Hepatocyte (in vitro differentiated cells): Measurements from ENCODE around the gene OR9A2.

Experiments used
- EZH2 ChIP-seq: fragments of 200-600 bp; sonication (generic); IDR thresholded peaks from 2 replicates; pipeline ENCODE4 v1.6.1; 2016; ENCODE audit warnings: antibody characterized with exemption, mild to moderate bottlenecking, borderline replicate concordance
- EZH2phosphoT487 ChIP-seq: fragments of 200-600 bp; sonication (generic); IDR thresholded peaks from one replicate; pipeline ENCODE4 v1.6.1; 2018; ENCODE audit warnings: antibody characterized with exemption, mild to moderate bottlenecking, low read depth, moderate library complexity; ENCODE audit not compliant: unreplicated experiment, severe bottlenecking
- TF ChIP-seq, protein P1 (sequence below): fragments of 200-600 bp; sonication (generic); IDR thresholded peaks from 2 replicates; pipeline ENCODE4 v1.5.1; 2016; ENCODE audit warnings: antibody characterized with exemption, mild to moderate bottlenecking; ENCODE audit not compliant: poor library complexity

DNA sequence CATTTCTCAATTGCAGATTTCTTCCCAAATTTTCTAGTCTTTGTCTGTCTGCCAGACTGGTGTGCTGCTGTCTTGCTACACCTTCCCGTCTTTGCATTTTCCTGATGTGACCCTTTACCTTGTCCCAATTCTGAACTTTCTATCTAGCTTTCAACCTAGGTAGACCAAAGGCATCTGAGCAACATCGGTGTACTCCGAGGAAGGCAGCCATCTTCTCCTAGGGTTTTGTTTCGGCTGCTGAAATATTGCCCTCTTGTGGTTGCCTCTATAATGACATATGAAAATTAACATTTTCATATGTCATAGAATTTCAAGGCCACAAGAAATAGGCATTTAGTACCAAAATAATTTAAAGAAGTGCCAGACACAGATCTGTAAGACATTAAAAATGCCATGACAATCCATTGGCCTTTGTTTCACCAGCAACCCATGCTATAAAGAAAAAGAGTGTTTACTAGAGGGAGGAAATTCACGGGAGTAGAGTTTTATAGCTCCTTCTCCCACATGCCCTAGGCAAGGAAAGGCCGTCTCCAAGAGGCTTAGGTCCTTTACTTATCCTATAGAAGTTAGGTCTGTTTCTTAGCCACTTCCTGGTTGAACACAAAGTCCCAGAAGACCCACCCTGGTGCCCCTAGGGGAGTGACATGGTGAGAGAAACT lies 23.4 kb downstream of the OR9A2 start:
- TF ChIP-seq EZH2phosphoT487 (no peak), EZH2 (no peak)
- TF ChIP-seq, protein P1, sequence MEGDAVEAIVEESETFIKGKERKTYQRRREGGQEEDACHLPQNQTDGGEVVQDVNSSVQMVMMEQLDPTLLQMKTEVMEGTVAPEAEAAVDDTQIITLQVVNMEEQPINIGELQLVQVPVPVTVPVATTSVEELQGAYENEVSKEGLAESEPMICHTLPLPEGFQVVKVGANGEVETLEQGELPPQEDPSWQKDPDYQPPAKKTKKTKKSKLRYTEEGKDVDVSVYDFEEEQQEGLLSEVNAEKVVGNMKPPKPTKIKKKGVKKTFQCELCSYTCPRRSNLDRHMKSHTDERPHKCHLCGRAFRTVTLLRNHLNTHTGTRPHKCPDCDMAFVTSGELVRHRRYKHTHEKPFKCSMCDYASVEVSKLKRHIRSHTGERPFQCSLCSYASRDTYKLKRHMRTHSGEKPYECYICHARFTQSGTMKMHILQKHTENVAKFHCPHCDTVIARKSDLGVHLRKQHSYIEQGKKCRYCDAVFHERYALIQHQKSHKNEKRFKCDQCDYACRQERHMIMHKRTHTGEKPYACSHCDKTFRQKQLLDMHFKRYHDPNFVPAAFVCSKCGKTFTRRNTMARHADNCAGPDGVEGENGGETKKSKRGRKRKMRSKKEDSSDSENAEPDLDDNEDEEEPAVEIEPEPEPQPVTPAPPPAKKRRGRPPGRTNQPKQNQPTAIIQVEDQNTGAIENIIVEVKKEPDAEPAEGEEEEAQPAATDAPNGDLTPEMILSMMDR: peak; percentile 74
